ENCODE measurements around the gene GMPPA.

GMPPA gene

GRCh38 chr2:219497495-219498279 is 1.0 kb upstream of the GMPPA start:
- FAIRE-seq: peak; percentile 11
- DNase-seq (ENCODE audit: insufficient read length, low spot score): peak; percentile 96

GRCh38 chr2:219499058-219499307 is 292 bp downstream of the GMPPA start:
- DNase-seq (ENCODE audit: insufficient read length, low spot score) (no peak), FAIRE-seq (no peak)
- TF ChIP-seq POLR2A (IDR thresholded peaks at IDR 0.05; ENCODE audit: low read depth, low read length): no peak

More at GRCh38 chr2:219497495-219498279, 1.0 kb upstream of the GMPPA start:
- peak; percentile 85 for TF ChIP-seq POLR2A (IDR thresholded peaks at IDR 0.05; ENCODE audit: low read depth, low read length)

- no peak for FAIRE-seq
- no peak for TF ChIP-seq POLR2A (IDR thresholded peaks at IDR 0.05; ENCODE audit: low read depth, low read length)
Measured at GRCh38 chr2:219499555-219499954, 864 bp downstream of the GMPPA start.

GRCh38 chr2:219500135-219500534 is 1.4 kb downstream of the GMPPA start:
- FAIRE-seq (no peak), DNase-seq (ENCODE audit: insufficient read length, low spot score) (no peak)
- no peak for TF ChIP-seq POLR2A (IDR thresholded peaks at IDR 0.05; ENCODE audit: low read depth, low read length)

More at GRCh38 chr2:219499555-219499954, 864 bp downstream of the GMPPA start:
- no peak for DNase-seq (ENCODE audit: insufficient read length, low spot score)

GRCh38 chr2:219501849-219502248 is 3.2 kb downstream of the GMPPA start:
- FAIRE-seq (no peak), DNase-seq (ENCODE audit: insufficient read length, low spot score) (no peak)
- TF ChIP-seq POLR2A (IDR thresholded peaks at IDR 0.05; ENCODE audit: low read depth, low read length): no peak

DNA sequence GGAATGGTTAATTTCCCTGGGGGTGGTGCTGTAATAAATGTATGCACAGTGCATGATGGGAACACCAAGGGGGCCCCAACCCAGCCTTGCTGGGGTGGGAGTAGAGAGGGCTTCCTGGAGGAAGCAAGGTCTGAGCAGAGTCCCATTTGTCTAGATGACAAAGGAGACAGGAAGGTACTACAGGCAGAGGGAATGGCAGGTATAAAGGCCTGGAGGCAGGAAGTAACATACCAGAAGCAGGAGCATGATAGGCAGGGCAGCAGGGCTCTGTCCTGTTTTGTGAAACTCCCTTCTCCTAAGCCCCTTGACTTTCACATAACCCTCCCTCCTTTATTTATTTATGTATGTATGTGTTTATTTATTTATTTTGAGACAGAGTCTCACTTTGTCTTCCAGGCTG is 3.9 kb downstream of the GMPPA start:
- DNase-seq (ENCODE audit: insufficient read length, low spot score) (no peak), FAIRE-seq (no peak)
- no peak for TF ChIP-seq POLR2A (IDR thresholded peaks at IDR 0.05; ENCODE audit: low read depth, low read length)

GRCh38 chr2:219505585-219505984 is 6.9 kb downstream of the GMPPA start:
- no peak for TF ChIP-seq POLR2A (IDR thresholded peaks at IDR 0.05; ENCODE audit: low read depth, low read length)
- FAIRE-seq (no peak), DNase-seq (ENCODE audit: insufficient read length, low spot score) (no peak)

- FAIRE-seq (no peak), DNase-seq (ENCODE audit: insufficient read length, low spot score) (no peak)
- no peak for TF ChIP-seq POLR2A (IDR thresholded peaks at IDR 0.05; ENCODE audit: low read depth, low read length)
Measured at GRCh38 chr2:219506153-219506801, 7.6 kb downstream of the GMPPA start.

DNA sequence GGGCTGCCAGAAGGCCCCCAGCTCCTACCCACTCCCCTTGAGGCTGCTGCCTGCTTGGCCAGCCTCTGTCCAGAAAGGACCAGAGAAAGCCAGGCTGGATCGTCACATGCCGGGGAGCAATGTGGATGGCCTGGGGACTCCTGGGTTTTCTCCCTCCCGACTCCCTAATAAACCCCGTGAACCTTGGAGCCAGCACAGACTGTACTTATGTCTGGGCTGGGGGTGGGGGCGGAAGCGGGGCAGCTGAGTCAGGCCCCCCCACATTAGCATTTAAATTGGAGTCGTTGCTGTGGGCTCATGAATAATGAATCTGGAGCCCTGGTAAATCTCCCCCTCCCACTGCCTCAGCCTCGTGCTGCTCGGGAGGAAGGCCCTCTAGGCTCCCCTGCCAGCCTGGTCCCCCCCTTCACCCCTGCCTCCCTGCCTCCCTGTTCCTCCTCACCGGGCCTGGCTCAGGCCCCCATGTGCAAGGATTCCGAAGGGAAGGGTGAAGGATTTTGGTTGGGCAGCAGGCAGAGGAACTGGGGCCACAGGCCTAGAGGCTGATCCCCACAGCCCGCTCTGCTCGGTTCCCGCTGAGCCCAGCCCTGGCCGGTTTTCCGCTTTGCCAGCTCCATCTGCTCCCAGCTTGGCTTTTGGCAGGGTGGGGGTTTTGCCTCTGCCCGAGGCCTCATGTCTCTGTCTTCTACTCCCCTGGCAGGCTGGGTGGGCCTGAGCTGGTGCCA is 8.3 kb downstream of the GMPPA start:
- no peak for TF ChIP-seq POLR2A (IDR thresholded peaks at IDR 0.05; ENCODE audit: low read depth, low read length)
- DNase-seq (ENCODE audit: insufficient read length, low spot score) (no peak), FAIRE-seq (no peak)

GRCh38 chr2:219507581-219508443 is 9.1 kb downstream of the GMPPA start:
- no peak for FAIRE-seq
- no peak for DNase-seq (ENCODE audit: insufficient read length, low spot score)
- no peak for TF ChIP-seq POLR2A (IDR thresholded peaks at IDR 0.05; ENCODE audit: low read depth, low read length)

- no peak for FAIRE-seq
- no peak for DNase-seq (ENCODE audit: insufficient read length, low spot score)
- no peak for TF ChIP-seq POLR2A (IDR thresholded peaks at IDR 0.05; ENCODE audit: low read depth, low read length)
Measured at GRCh38 chr2:219508444-219508734, 9.7 kb downstream of the GMPPA start.

DNA sequence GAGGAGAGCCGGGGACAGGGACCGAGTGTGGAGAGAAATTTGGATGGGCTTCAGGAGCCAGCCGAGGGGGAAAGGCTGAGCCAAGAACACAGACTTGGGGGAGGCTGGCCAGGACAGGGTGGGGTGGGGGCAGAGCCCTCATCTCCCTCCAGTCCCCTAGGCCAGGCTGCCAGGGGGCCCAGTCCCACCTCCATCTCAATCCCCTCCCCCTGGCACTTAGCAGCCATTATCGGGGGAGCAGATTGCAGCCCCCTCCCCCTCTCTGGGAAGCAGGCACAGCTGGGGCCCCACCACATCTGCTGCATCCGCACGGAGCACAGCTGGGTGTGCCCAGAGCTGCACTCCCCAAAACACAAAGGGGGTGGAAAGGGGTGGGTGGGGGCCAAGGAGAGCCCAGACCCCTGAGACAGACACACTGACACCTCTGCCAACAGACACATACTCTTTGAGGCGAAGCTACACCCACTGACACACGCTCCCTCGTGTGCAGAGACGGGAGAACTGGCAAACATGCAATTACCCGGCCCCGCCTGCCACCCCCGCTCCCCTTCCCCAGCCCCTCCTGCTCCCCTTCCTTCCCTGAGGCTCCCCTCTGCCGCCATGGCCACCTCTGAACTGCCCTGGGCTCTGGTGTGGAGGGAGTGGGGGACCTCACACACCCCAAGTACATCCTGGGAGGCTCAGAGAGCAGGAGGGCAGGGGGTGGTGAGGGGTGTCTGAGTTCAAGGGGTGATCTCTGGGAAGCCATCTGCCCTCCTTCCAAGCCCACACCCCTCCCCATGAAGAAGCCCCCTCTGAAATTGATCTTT is 10.5 kb downstream of the GMPPA start:
- no peak for TF ChIP-seq POLR2A (IDR thresholded peaks at IDR 0.05; ENCODE audit: low read depth, low read length)
- no peak for FAIRE-seq
- DNase-seq (ENCODE audit: insufficient read length, low spot score): no peak

Measured in H54 (cell line).